Body of pancreas (tissue), 4 donors: ENCODE data around the gene JUN. TPM values are rescaled to one million over a fixed set of nuclear protein-coding genes. Genes with fewer than 3 reads are reported as not detected.

Experiments used
- ATAC-seq: fragments of 150-250 bp; one replicate; pipeline ENCODE4 v1.9.1; 2016
- DNase-seq, 4 donors: peaks; one replicate each; pipeline ENCODE4 v3.0.0-alpha.2; 2019
- H3K27ac ChIP-seq, 4 donors: fragments of 200-600 bp; sonication (generic); 1 replicate in 3 of 4; 2 replicates in 1 of 4; pipeline versions ENCODE4 v1.5.1 to v1.6.1; 2016 to 2019; ENCODE audit warnings: mild to moderate bottlenecking in 1 of 4, mixed read lengths in 1 of 4, moderate library complexity in 1 of 4
- H3K27me3 ChIP-seq, 2 donors: fragments of 200-600 bp; sonication (generic); one replicate each; pipeline ENCODE4 v1.6.0; 2016; ENCODE audit warnings: mild to moderate bottlenecking in 1 of 2
- H3K36me3 ChIP-seq, 2 donors: fragments of 200-600 bp; sonication (generic); replicated peaks in 1 of 2; 2 replicates each; pipeline ENCODE4 v1.5.1; 2016; ENCODE audit warnings: low read depth in 2 of 2; ENCODE audit not compliant: insufficient read depth in 1 of 2
- H3K4me1 ChIP-seq: fragments of 200-600 bp; sonication (generic); one replicate; pipeline ENCODE4 v1.6.0; 2016
- H3K4me3 ChIP-seq, 2 donors: fragments of 200-600 bp; sonication (generic); 1 replicate in 1 of 2; 2 replicates in 1 of 2; pipeline ENCODE4 v1.5.1; 2016 to 2019
- H3K9me3 ChIP-seq, 3 donors: fragments of 200-600 bp; sonication (generic); 1 replicate in 2 of 3; 2 replicates in 1 of 3; pipeline ENCODE4 v1.5.1; 2016
- CTCF ChIP-seq, 7 experiments: fragments of 450-650 bp in 4 of 7; fragments of 200-600 bp in 3 of 7; sonication (generic) in 3 of 7; IDR thresholded peaks; one replicate each; pipeline ENCODE4 v1.5.1; 2016 to 2019; ENCODE audit warnings: antibody characterized with exemption in 7 of 7
- POLR2A ChIP-seq, 3 donors: fragments of 450-650 bp; IDR thresholded peaks; one replicate each; pipeline ENCODE4 v1.6.1; 2016; ENCODE audit warnings: antibody characterized with exemption in 3 of 3, mild to moderate bottlenecking in 2 of 3
- WGBS, 2 donors: methylation state at CpG; one replicate each; pipeline ENCODE4 v1.1.5; 2017; 5-methylcytosine and 5-hydroxymethylcytosine counted together
- intact Hi-C: fragments of 100-400 bp; cut with DNase I; formaldehyde crosslinking; loops from one replicate; pipeline ENCODE4 v1.15.1; 2023
- total RNA-seq, 2 donors: library from RNA; depleted of rRNA; stranded (reverse); fragments of >200 nt; gene quantifications; one replicate each; pipeline ENCODE4 v1.1.0, GENCODE V29; 2016

JUN gene
- total RNA-seq, 2 donors from 2014 or later: 320 to 712 TPM

DNA sequence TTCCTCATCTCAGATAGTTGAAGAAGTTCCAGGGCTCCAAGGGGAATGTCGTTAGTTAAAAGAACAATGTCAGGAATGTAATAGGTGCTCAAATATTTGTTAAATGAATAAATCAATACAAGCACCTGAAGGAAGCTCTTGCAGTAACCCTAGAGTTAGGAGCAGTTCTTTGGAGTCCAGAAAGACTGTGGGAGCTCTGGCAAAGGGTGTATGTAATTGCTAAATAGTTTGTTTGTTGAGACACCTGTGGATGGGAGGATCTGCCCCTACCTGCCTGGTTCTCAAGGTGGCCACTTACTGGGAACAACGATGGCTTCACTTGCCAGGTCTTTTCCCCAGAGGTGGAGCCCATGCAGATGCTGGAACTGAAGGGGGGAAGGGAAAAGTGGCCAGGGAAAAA, 27.5 kb upstream of the JUN start:
- 19 to 24% methylated on average over 2 of the region's 2 CpGs for WGBS, 2 donors
- DNase-seq (no peak), ATAC-seq (no peak)
- intact Hi-C loops: no loop called here
- Histone ChIP-seq H3K9me3 (no peaks in the 10 kb centered on the region), H3K36me3 (no peaks in the 10 kb centered on the region), H3K4me3 (no peak overlapping the region), H3K27ac (peak overlapping the region in 2 of 4 donors; percentile 63 to 95), H3K4me1 (peaks cover 53% of the 10 kb centered on the region), H3K27me3 (no peaks in the 10 kb centered on the region)
- no peak for TF ChIP-seq CTCF (IDR thresholded peaks at IDR 0.05)

GRCh38 chr1:58809325-58810010, 25.6 kb upstream of the JUN start:
- H3K9me3 ChIP-seq: no peaks in the 10 kb centered on the region
- WGBS, 2 donors: 71 to 77% methylated on average over 9 of the region's 9 CpGs
- H3K4me3 ChIP-seq: no peak overlapping the region
- DNase-seq (peak in 1 of 4 donors; percentile 28), ATAC-seq (no peak)
- no peaks in the 10 kb centered on the region for H3K27me3 ChIP-seq
- peaks cover 39% of the 10 kb centered on the region for H3K4me1 ChIP-seq
- intact Hi-C loops: no loop called here
- H3K36me3 ChIP-seq: no peaks in the 10 kb centered on the region
- peak overlapping the region in 2 of 4 donors; percentile 2 to 4 for H3K27ac ChIP-seq
- TF ChIP-seq POLR2A (IDR thresholded peaks at IDR 0.05) (no peak), CTCF (IDR thresholded peaks at IDR 0.05) (no peak)

GRCh38 chr1:58808077-58808476, 24.2 kb upstream of the JUN start:
- Histone ChIP-seq H3K36me3 (no peaks in the 10 kb centered on the region), H3K27me3 (no peaks in the 10 kb centered on the region), H3K27ac (no peak overlapping the region), H3K9me3 (no peaks in the 10 kb centered on the region), H3K4me1 (peaks cover 27% of the 10 kb centered on the region), H3K4me3 (no peak overlapping the region)
- TF ChIP-seq POLR2A (IDR thresholded peaks at IDR 0.05): no peak
- no peak for TF ChIP-seq CTCF (IDR thresholded peaks at IDR 0.05)
- no peak for DNase-seq
- ATAC-seq: no peak
- intact Hi-C loops: no loop called here
- WGBS, 2 donors: 41 to 47% methylated on average over 2 of the region's 2 CpGs

DNA sequence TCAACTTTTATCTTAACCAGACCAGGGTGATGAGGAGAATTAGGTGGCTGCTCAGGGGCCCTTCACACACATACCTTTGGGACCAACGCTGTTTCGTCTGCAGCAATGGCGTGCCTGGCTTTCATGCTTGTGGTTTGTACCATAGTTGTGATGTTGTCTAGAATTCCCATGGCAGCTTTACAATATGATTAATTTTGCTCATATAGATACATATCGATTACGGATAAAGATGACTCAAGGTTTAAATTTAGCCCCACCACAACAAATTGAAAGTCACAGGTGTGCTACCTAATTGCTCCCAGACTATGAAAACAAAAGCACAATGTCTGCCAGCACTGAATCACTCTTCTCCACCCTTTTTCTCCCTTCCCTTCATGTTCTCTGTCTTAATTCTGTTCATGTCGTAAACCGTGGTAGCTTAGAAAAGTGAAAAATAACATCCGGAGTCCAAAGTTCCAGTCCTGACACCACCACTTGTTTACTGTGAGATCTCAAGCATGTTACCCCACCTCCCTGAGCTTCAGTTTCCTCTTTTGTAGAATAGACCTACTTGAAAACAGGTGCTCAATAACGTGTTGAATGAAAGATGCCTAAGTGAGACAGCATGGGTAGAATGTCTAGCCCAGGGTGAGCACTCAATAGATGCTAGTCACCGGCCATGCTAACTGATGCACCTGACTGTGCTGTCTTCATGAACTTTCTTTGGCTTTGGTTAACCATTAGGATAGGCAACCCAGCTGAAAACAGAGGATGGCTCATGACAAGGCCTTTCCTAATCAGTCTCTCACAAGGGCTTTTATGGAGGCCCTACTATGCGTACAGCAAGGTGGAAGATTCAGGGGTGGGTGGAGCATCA, 22.1 kb upstream of the JUN start:
- Histone ChIP-seq H3K27ac (no peak overlapping the region), H3K9me3 (no peaks in the 10 kb centered on the region), H3K27me3 (no peaks in the 10 kb centered on the region), H3K4me1 (peaks cover 21% of the 10 kb centered on the region), H3K36me3 (no peaks in the 10 kb centered on the region), H3K4me3 (no peak overlapping the region)
- intact Hi-C loops: no loop called here
- DNase-seq (no peak), ATAC-seq (no peak)
- 84 to 85% methylated on average over 11 of the region's 11 CpGs for WGBS, 2 donors
- TF ChIP-seq POLR2A (IDR thresholded peaks at IDR 0.05) (no peak), CTCF (IDR thresholded peaks at IDR 0.05) (no peak)
